ENCODE data around the gene SASH3. TPM values are rescaled to one million over a fixed set of nuclear protein-coding genes. Genes with fewer than 3 reads are reported as not detected.
A peak's percentile ranks its signal among the peaks of the same experiment; 100 is the strongest.
"Not testable (repeated sequence)": the region's sequence is repeated elsewhere in the genome, so short reads cannot be mapped to it uniquely, and the experiment has no call there.

Gene SASH3
- total RNA-seq, 4 donors from 2014 or later = 0.34 to 3.3 (median 1.7) TPM

DNA sequence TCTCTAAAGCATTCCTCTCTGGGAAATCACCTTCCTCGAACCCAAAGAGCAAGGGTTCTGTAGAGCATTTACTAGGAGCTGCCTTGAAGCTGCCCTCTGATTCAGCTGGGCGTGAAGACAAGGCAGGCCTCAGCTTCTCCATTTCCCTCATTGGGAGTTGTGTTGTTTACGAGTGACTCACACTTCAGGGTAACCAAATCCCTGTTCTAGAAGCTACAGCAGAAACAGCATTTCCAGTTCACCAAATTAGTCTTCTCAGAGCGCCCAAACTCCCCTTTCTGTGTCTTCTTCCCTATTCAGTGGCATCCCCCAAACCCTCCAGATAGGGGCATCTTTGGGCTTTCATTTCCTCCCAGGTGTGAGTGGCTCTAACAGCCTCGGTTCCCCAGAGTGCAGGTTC is 41.8 kb upstream of the SASH3 start:
- no peak overlapping the region for H3K4me3 ChIP-seq
- WGBS = 51% methylated on average over 5 of the region's 5 CpGs
- peak overlapping the region; percentile 45 for H3K27ac ChIP-seq
- no peaks in the 10 kb centered on the region for H3K36me3 ChIP-seq
- peaks cover 4% of the 10 kb centered on the region for H3K4me1 ChIP-seq
- H3K9me3 ChIP-seq = no peaks in the 10 kb centered on the region
- TF ChIP-seq POLR2A (IDR thresholded peaks at IDR 0.05) (no peak), POLR2AphosphoS5 (IDR thresholded peaks at IDR 0.05) (no peak), EP300 (IDR thresholded peaks at IDR 0.05) (no peak)
- TF ChIP-seq, protein P1, sequence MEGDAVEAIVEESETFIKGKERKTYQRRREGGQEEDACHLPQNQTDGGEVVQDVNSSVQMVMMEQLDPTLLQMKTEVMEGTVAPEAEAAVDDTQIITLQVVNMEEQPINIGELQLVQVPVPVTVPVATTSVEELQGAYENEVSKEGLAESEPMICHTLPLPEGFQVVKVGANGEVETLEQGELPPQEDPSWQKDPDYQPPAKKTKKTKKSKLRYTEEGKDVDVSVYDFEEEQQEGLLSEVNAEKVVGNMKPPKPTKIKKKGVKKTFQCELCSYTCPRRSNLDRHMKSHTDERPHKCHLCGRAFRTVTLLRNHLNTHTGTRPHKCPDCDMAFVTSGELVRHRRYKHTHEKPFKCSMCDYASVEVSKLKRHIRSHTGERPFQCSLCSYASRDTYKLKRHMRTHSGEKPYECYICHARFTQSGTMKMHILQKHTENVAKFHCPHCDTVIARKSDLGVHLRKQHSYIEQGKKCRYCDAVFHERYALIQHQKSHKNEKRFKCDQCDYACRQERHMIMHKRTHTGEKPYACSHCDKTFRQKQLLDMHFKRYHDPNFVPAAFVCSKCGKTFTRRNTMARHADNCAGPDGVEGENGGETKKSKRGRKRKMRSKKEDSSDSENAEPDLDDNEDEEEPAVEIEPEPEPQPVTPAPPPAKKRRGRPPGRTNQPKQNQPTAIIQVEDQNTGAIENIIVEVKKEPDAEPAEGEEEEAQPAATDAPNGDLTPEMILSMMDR (IDR thresholded peaks at IDR 0.05) = no peak
- no peaks in the 10 kb centered on the region for H3K27me3 ChIP-seq
- DNase-seq (ENCODE audit: low spot score in 2 of 2) = peak in 1 of 2 donors; percentile 40

DNA sequence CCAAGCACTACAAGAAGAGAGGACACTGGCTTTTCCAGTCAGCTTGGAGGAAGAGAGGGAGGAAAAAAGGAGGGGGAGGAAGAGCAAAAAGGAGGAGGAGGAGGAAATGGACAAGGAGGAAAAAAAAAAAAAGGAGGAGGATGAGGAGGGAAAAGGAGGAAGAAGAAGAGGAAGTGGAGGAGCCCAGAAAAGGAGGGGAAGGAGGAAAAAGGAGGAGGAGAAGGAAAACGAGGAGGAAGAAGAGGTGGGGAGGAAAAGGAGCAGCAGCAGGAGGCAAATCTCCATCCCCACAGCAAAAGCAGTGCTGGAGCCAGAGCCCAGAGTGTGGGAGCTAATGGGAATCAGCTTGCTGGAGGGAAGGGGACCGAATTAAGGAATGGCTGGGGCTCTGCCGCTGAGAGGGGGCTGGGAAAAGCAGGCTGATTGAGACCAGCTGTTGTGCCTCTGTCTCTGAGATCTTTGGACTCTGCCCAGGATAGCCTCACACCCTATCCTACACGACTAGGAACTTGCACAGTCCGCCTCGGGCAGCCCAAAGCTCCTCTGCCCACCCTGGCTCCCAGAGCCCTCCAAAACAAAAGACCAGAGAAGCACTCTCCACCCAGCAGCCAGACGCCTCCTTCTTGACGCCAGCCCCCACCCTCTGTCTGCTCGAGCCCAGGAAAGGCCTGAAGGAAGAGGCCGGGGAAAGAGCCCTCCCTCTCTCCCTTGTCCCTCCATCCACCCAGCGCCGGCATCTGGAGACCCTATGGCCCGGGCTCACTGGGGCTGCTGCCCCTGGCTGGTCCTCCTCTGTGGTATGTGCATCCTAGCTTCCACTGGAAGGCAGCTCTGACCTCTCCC is 41.1 kb upstream of the SASH3 start, which contains the start of gene XPNPEP2:
Gene XPNPEP2 (plus strand): TSS at position 514 of the 843 bp plus-strand sequence. CDS start 235 bp downstream, at position 749.
- WGBS = 14% methylated on average over 4 of the region's 13 CpGs
- DNase-seq (ENCODE audit: low spot score in 2 of 2) = peak in 1 of 2 donors; percentile 65
- Histone ChIP-seq H3K27me3 (no peaks in the 10 kb centered on the region), H3K4me1 (peaks cover 4% of the 10 kb centered on the region), H3K27ac (peak within 1 kb of the TSS; percentile 45), H3K9me3 (no peaks in the 10 kb centered on the region), H3K36me3 (no peaks in the 10 kb centered on the region), H3K4me3 (no peak within 1 kb of the TSS)
- TF ChIP-seq POLR2AphosphoS5 (IDR thresholded peaks at IDR 0.05) (no peak), EP300 (IDR thresholded peaks at IDR 0.05) (no peak)

DNA sequence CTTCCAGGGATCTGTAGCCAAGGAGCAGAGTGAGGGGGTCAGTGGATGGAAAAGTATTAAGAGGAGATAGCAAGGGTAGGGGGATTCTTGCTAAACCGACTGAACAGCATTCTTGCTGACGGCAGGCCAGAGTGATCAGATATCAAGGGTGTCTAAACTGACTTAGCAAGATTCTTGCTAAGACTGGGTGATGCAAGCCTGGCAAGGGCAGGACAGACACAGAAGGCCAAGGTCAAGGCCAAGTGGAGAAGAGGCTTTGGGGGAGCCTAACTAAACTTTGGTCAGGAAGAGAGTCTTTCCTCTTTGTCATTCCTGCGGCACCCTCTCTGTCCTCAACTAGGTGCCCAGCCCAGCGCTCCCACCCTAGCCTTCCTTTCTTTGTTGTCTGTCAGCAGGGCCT is 40.2 kb upstream of the SASH3 start:
- DNase-seq (ENCODE audit: low spot score in 2 of 2) = peak in 1 of 2 donors; percentile 27
- H3K9me3 ChIP-seq = no peaks in the 10 kb centered on the region
- 66% methylated on average over 4 of the region's 4 CpGs for WGBS
- H3K36me3 ChIP-seq = no peaks in the 10 kb centered on the region
- no peak overlapping the region for H3K4me3 ChIP-seq
- H3K4me1 ChIP-seq = peaks cover 4% of the 10 kb centered on the region
- no peak overlapping the region for H3K27ac ChIP-seq
- TF ChIP-seq EP300 (IDR thresholded peaks at IDR 0.05) (no peak), POLR2AphosphoS5 (IDR thresholded peaks at IDR 0.05) (no peak), POLR2A (IDR thresholded peaks at IDR 0.05) (no peak)
- TF ChIP-seq, protein P1 (IDR thresholded peaks at IDR 0.05) = no peak
- no peaks in the 10 kb centered on the region for H3K27me3 ChIP-seq

GRCh38 chrX:129741880-129742758 is 37.6 kb upstream of the SASH3 start:
- H3K36me3 ChIP-seq = no peaks in the 10 kb centered on the region
- no peaks in the 10 kb centered on the region for H3K27me3 ChIP-seq
- TF ChIP-seq POLR2A (IDR thresholded peaks at IDR 0.05) (no peak), EP300 (IDR thresholded peaks at IDR 0.05) (no peak), POLR2AphosphoS5 (IDR thresholded peaks at IDR 0.05) (no peak)
- TF ChIP-seq, protein P1 (IDR thresholded peaks at IDR 0.05) = no peak
- H3K9me3 ChIP-seq = no peaks in the 10 kb centered on the region
- no peak for DNase-seq (ENCODE audit: low spot score in 2 of 2)
- peaks cover 4% of the 10 kb centered on the region for H3K4me1 ChIP-seq
- no peak overlapping the region for H3K27ac ChIP-seq
- 58% methylated on average over 21 of the region's 21 CpGs for WGBS
- H3K4me3 ChIP-seq = no peak overlapping the region

GRCh38 chrX:129742759-129743152 is 37.0 kb upstream of the SASH3 start:
- DNase-seq (ENCODE audit: low spot score in 2 of 2); H3K4me3 ChIP-seq; H3K4me1 ChIP-seq; H3K27me3 ChIP-seq; H3K36me3 ChIP-seq; H3K9me3 ChIP-seq; H3K27ac ChIP-seq: not testable (repeated sequence)
- 68% methylated on average over 6 of the region's 6 CpGs for WGBS

- no peaks in the 10 kb centered on the region for H3K4me1 ChIP-seq
- TF ChIP-seq POLR2A (IDR thresholded peaks at IDR 0.05) = no peak
- TF ChIP-seq EP300 (IDR thresholded peaks at IDR 0.05) = no peak
- TF ChIP-seq POLR2AphosphoS5 (IDR thresholded peaks at IDR 0.05) = no peak
- TF ChIP-seq, protein P1 (IDR thresholded peaks at IDR 0.05) = no peak
- H3K27ac ChIP-seq = no peak overlapping the region
- H3K9me3 ChIP-seq = no peaks in the 10 kb centered on the region
- no peaks in the 10 kb centered on the region for H3K27me3 ChIP-seq
- DNase-seq (ENCODE audit: low spot score in 2 of 2) = no peak
- no peak overlapping the region for H3K4me3 ChIP-seq
- no peaks in the 10 kb centered on the region for H3K36me3 ChIP-seq
- 76% methylated on average over 4 of the region's 4 CpGs for WGBS
These were observed 35.9 kb upstream of the SASH3 start for GRCh38 chrX:129743821-129744220.

Data from suprapubic skin (tissue), 4 donors.